ENCODE results near the gene ZNF207. TPM values are rescaled to one million over a fixed set of nuclear protein-coding genes. Genes with fewer than 3 reads are reported as not detected.

The ZNF207 gene
- total and polyA plus RNA-seq, 2 donors (not counting 1 experiment from before 2014, with no cell fraction given), result 135 to 314 TPM

DNA sequence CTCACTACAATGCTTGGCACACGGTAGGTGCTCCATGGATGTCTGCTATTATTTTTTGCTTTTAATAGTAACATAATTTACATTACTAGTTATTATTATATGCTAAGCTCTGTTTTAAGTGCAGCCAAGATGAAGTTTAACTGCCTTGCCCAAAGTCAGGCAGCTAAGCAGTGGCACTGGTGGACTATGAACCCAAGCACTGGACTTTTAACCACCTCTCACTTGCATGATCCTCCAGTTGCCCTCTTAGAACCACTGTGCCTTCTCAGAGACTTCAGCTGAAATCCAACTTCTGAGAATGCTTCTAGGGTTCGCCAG is 1.5 kb upstream of the ZNF207 start:
- 100% methylated on average over 1 of the region's 2 CpGs for WGBS (ENCODE audit: insufficient coverage)
- Histone ChIP-seq H4K20me1 (ENCODE audit: control insufficient read depth, insufficient read depth, low read length, poor library complexity, severe bottlenecking) (peaks cover 27% of the 10 kb centered on the region), H3K4me3 (ENCODE audit: control extremely low read depth in 1 of 5, extremely low read depth in 1 of 5, insufficient read depth in 1 of 5, low read depth in 2 of 5, low read length in 4 of 5) (no peak overlapping the region), H3K9ac (ENCODE audit: low read length) (no peak overlapping the region), H3K9me3 (ENCODE audit: control extremely low read depth in 1 of 3, control insufficient read depth in 2 of 3, insufficient read depth in 1 of 3, low read length in 2 of 3) (no peaks in the 10 kb centered on the region), H2AFZ (ENCODE audit: insufficient read depth, low read depth, low read length, poor library complexity, severe bottlenecking) (no peak overlapping the region), H3K27me3 (replicated peaks in 1 of 4; ENCODE audit: control extremely low read depth in 1 of 4, control insufficient read depth in 3 of 4, insufficient read depth in 4 of 4, low read length in 3 of 4) (no peaks in the 10 kb centered on the region), H3K36me3 (replicated peaks in 1 of 2; ENCODE audit: control extremely low read depth in 1 of 2, control insufficient read depth in 1 of 2, extremely low read depth in 1 of 2, insufficient read depth in 2 of 2, low read length in 1 of 2) (peaks cover 0 to 11% of the 10 kb centered on the region in 2 experiments), H3K27ac (ENCODE audit: low read length in 2 of 2) (no peak overlapping the region), H3K79me2 (ENCODE audit: control insufficient read depth, insufficient read depth, low read length) (peaks cover 50% of the 10 kb centered on the region), H3K4me1 (ENCODE audit: control insufficient read depth in 2 of 2, insufficient read depth in 2 of 2, low read length in 2 of 2) (peaks cover 23 to 25% of the 10 kb centered on the region in 2 donors), H3K4me2 (replicated peaks; ENCODE audit: low read depth, low read length, poor library complexity, severe bottlenecking) (no peak overlapping the region)
- Mint-ChIP-seq H3K27ac (no peak overlapping the region), H3K4me1 (peaks cover 29% of the 10 kb centered on the region), H3K4me3 (peak overlapping the region; percentile 74), H3K27me3 (no peaks in the 10 kb centered on the region), H3K9me3 (ENCODE audit: insufficient read depth) (no peaks in the 10 kb centered on the region)
- TF ChIP-seq, protein P1, sequence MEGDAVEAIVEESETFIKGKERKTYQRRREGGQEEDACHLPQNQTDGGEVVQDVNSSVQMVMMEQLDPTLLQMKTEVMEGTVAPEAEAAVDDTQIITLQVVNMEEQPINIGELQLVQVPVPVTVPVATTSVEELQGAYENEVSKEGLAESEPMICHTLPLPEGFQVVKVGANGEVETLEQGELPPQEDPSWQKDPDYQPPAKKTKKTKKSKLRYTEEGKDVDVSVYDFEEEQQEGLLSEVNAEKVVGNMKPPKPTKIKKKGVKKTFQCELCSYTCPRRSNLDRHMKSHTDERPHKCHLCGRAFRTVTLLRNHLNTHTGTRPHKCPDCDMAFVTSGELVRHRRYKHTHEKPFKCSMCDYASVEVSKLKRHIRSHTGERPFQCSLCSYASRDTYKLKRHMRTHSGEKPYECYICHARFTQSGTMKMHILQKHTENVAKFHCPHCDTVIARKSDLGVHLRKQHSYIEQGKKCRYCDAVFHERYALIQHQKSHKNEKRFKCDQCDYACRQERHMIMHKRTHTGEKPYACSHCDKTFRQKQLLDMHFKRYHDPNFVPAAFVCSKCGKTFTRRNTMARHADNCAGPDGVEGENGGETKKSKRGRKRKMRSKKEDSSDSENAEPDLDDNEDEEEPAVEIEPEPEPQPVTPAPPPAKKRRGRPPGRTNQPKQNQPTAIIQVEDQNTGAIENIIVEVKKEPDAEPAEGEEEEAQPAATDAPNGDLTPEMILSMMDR (IDR thresholded peaks at IDR 0.05), result no peak
- no peak for TF ChIP-seq EZH2 (IDR thresholded peaks at IDR 0.05; ENCODE audit: borderline replicate concordance, insufficient read depth, low read depth, low read length, poor library complexity, severe bottlenecking)
- intact Hi-C loops (cut with micrococcal nuclease), result no loop called here
- CTCF ChIA-PET, result interaction anchor here (0.6 to 1.6 kb wide), 4 partner anchors 29 to 370 kb away, joined by 3 read pairs; partner anchors contain the start of gene PSMD11
- POLR2A ChIA-PET, result no interaction called here
- ATAC-seq (ENCODE audit: low read depth) (no peak), DNase-seq (no peak)

DNA sequence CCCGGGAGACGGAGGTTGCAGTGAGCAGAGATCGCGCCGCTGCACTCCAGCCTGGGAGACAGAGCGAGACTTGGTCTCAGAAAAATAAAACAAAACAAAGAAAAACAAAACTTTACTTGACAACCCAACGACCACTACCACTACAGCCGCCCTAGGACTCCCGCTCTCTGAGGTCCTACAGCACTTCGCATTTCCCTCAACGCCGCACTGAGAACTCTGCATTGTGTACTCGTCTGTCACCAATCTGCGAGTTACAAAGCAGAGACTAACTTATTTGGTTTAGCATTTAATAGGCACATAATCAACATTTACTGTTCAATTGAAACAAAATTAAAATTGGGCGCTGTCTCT is 479 bp upstream of the ZNF207 start:
- Mint-ChIP-seq H3K9me3 (ENCODE audit: insufficient read depth) (no peaks in the 10 kb centered on the region), H3K27ac (peak overlapping the region; percentile 100), H3K4me3 (peak overlapping the region; percentile 99), H3K4me1 (peaks cover 30% of the 10 kb centered on the region), H3K27me3 (no peaks in the 10 kb centered on the region)
- H3K36me3 ChIP-seq (replicated peaks in 1 of 2; ENCODE audit: control extremely low read depth in 1 of 2, control insufficient read depth in 1 of 2, extremely low read depth in 1 of 2, insufficient read depth in 2 of 2, low read length in 1 of 2), result peaks cover 0 to 18% of the 10 kb centered on the region in 2 experiments
- ATAC-seq (ENCODE audit: low read depth) (no peak), DNase-seq (no peak)
- peak overlapping the region; percentile 97 for H3K9ac ChIP-seq (ENCODE audit: low read length)
- no peaks in the 10 kb centered on the region for H3K27me3 ChIP-seq (replicated peaks in 1 of 4; ENCODE audit: control extremely low read depth in 1 of 4, control insufficient read depth in 3 of 4, insufficient read depth in 4 of 4, low read length in 3 of 4)
- peak overlapping the region; percentile 94 for H2AFZ ChIP-seq (ENCODE audit: insufficient read depth, low read depth, low read length, poor library complexity, severe bottlenecking)
- intact Hi-C loops (cut with micrococcal nuclease), result no loop called here
- no peak for TF ChIP-seq EZH2 (IDR thresholded peaks at IDR 0.05; ENCODE audit: borderline replicate concordance, insufficient read depth, low read depth, low read length, poor library complexity, severe bottlenecking)
- TF ChIP-seq, protein P1 (IDR thresholded peaks at IDR 0.05), result no peak
- ChIA-PET CTCF (interaction anchor here (1.4 to 1.6 kb wide), 2 partner anchors 94 to 208 kb away, joined by 3 read pairs; partner anchors contain the start of gene PSMD11), POLR2A (no interaction called here)
- peak overlapping the region; percentile 76 for H3K4me2 ChIP-seq (replicated peaks; ENCODE audit: low read depth, low read length, poor library complexity, severe bottlenecking)
- H3K79me2 ChIP-seq (ENCODE audit: control insufficient read depth, insufficient read depth, low read length), result peaks cover 60% of the 10 kb centered on the region
- WGBS (ENCODE audit: insufficient coverage), result 25% methylated on average over 13 of the region's 15 CpGs
- H3K27ac ChIP-seq (ENCODE audit: low read length in 2 of 2), result peak overlapping the region; percentile 86 to 98
- H3K4me3 ChIP-seq (ENCODE audit: control extremely low read depth in 1 of 5, extremely low read depth in 1 of 5, insufficient read depth in 1 of 5, low read depth in 2 of 5, low read length in 4 of 5), result peak overlapping the region; percentile 56 to 97 (median 89)
- no peaks in the 10 kb centered on the region for H3K9me3 ChIP-seq (ENCODE audit: control extremely low read depth in 1 of 3, control insufficient read depth in 2 of 3, insufficient read depth in 1 of 3, low read length in 2 of 3)
- H4K20me1 ChIP-seq (ENCODE audit: control insufficient read depth, insufficient read depth, low read length, poor library complexity, severe bottlenecking), result peaks cover 35% of the 10 kb centered on the region
- peaks cover 25 to 29% of the 10 kb centered on the region in 2 donors for H3K4me1 ChIP-seq (ENCODE audit: control insufficient read depth in 2 of 2, insufficient read depth in 2 of 2, low read length in 2 of 2)

All from B cell (primary cell).